HG02763 (cell line): ENCODE results near the gene PLGRKT.
"Not testable (repeated sequence)": the region's sequence is repeated elsewhere in the genome, so short reads cannot be mapped to it uniquely, and the experiment has no call there.

Experiments used
- ATAC-seq: cut with Tn5 transposase; IDR thresholded peaks from one replicate; pipeline ENCODE4 v1.9.1; 2021; ENCODE audit warnings: mild to moderate bottlenecking, moderate library complexity; ENCODE audit not compliant: unreplicated experiment

PLGRKT gene

GRCh38 chr9:5453004-5453403 is 15.3 kb upstream of the PLGRKT start:
- ATAC-seq, result no peak

GRCh38 chr9:5452286-5452609 is 14.5 kb upstream of the PLGRKT start:
- no peak for ATAC-seq

GRCh38 chr9:5450359-5451091 is 12.8 kb upstream of the PLGRKT start, which contains the start of gene CD274:
Gene CD274, plus strand, starts transcription at chr9:5450542. Its CDS starts 5,572 bp downstream, at chr9:5456114.
- peak; percentile 63 for ATAC-seq

- no peak for ATAC-seq
Measured at GRCh38 chr9:5449521-5450358, 12.0 kb upstream of the PLGRKT start.

- no peak for ATAC-seq
Measured at GRCh38 chr9:5448461-5449435, 11.0 kb upstream of the PLGRKT start.

- no peak for ATAC-seq
Measured at GRCh38 chr9:5448016-5448415, 10.3 kb upstream of the PLGRKT start.

- ATAC-seq, result no peak
Measured at GRCh38 chr9:5447337-5447736, 9.6 kb upstream of the PLGRKT start.

- no peak for ATAC-seq
Measured at GRCh38 chr9:5446451-5447236, 8.9 kb upstream of the PLGRKT start.

GRCh38 chr9:5445886-5446285 is 8.2 kb upstream of the PLGRKT start:
- no peak for ATAC-seq

- ATAC-seq, result not testable (repeated sequence)
Measured at GRCh38 chr9:5445096-5445495, 7.4 kb upstream of the PLGRKT start.

GRCh38 chr9:5443850-5444249 is 6.1 kb upstream of the PLGRKT start:
- ATAC-seq, result no peak

GRCh38 chr9:5442400-5443011 is 4.8 kb upstream of the PLGRKT start:
- no peak for ATAC-seq

- no peak for ATAC-seq
Measured at GRCh38 chr9:5441043-5441442, 3.3 kb upstream of the PLGRKT start.

- ATAC-seq, result no peak
Measured at GRCh38 chr9:5440426-5440825, 2.7 kb upstream of the PLGRKT start.

GRCh38 chr9:5438301-5439162 is 807 bp upstream of the PLGRKT start:
- peak; percentile 44 for ATAC-seq

- no peak for ATAC-seq
Measured at GRCh38 chr9:5436441-5436840, 1.3 kb downstream of the PLGRKT start.

GRCh38 chr9:5435912-5436311 is 1.8 kb downstream of the PLGRKT start:
- no peak for ATAC-seq

GRCh38 chr9:5433841-5434810 is 3.6 kb downstream of the PLGRKT start:
- ATAC-seq, result not testable (repeated sequence)
